SK-N-SH (cell line): ENCODE measurements around the gene TBC1D30. TPM values are rescaled to one million over a fixed set of nuclear protein-coding genes. Genes with fewer than 3 reads are reported as not detected.

Experiments
- CTCF ChIA-PET: fragments of 300-600, 350-600 bp; formaldehyde crosslinking; extraction: SDS; loops from one replicate; lab custom pipeline; 2021; lab: Yijun Ruan, JAX
- POLR2A ChIA-PET: fragments of 350-600 bp; sonication (Branson Sonifier 250); formaldehyde crosslinking; extraction: SDS; loops from one replicate; lab custom pipeline; 2020; ENCODE audit warnings: antibody characterized with exemption, inconsistent platforms; lab: Yijun Ruan, JAX
- DNase-seq: peaks from one replicate; pipeline ENCODE4 v3.0.0; 2012
- H2AFZ ChIP-seq: fragments of 200-600 bp; sonication (generic); 2 replicates; pipeline ENCODE4 v1.8.1; 2016; ENCODE audit warnings: antibody characterized with exemption, mild to moderate bottlenecking, low read depth
- H3F3A ChIP-seq: fragments of 200-600 bp; sonication (generic); replicated peaks from 2 replicates; pipeline ENCODE3; 2016; ENCODE audit warnings: antibody characterized with exemption, mild to moderate bottlenecking; ENCODE audit not compliant: insufficient read depth
- H3K27ac ChIP-seq, 2 experiments: fragments of 200-500 bp in 1 of 2; fragments of 200-600 bp in 1 of 2; sonication (Bioruptor generic) in 1 of 2; sonication (generic), shearing (Covaris generic) in 1 of 2; 2 replicates each; pipeline versions ENCODE4 v1.5.1 to v1.6.1; 2014 to 2016; ENCODE audit warnings: low read depth in 2 of 2, inconsistent platforms in 1 of 2, low read length in 1 of 2, mild to moderate bottlenecking in 1 of 2, mixed read lengths in 1 of 2
- H3K27me3 ChIP-seq: fragments of 200-600 bp; sonication (generic), shearing (Covaris generic); 2 replicates; pipeline ENCODE4 v1.6.1; 2016; ENCODE audit warnings: mixed run types; ENCODE audit not compliant: insufficient read depth
- H3K36me3 ChIP-seq, 2 experiments: fragments of 200-500 bp in 1 of 2; fragments of 200-600 bp in 1 of 2; sonication (Bioruptor generic) in 1 of 2; sonication (generic) in 1 of 2; replicated peaks in 1 of 2; 2 replicates each; pipeline versions ENCODE3 to v1.5.1; 2014 to 2016; ENCODE audit warnings: low read length in 1 of 2, mild to moderate bottlenecking in 1 of 2; ENCODE audit not compliant: insufficient read depth in 2 of 2, control insufficient read depth in 1 of 2
- H3K4me1 ChIP-seq, 2 experiments: fragments of 200-500 bp in 1 of 2; fragments of 200-600 bp in 1 of 2; sonication (Bioruptor generic) in 1 of 2; sonication (generic), shearing (Covaris generic) in 1 of 2; 2 replicates each; pipeline versions ENCODE4 v1.5.1 to v1.6.1; 2014 to 2016; ENCODE audit warnings: low read depth in 1 of 2, low read length in 1 of 2, mixed run types in 1 of 2; ENCODE audit not compliant: insufficient read depth in 2 of 2, control insufficient read depth in 1 of 2
- H3K4me2 ChIP-seq: fragments of 200-600 bp; sonication (generic), shearing (Covaris generic); 2 replicates; pipeline ENCODE4 v1.6.1; 2017; ENCODE audit warnings: mixed run types
- H3K4me3 ChIP-seq, 2 experiments: fragments of 200-500 bp in 1 of 2; fragments of 200-600 bp in 1 of 2; sonication (Bioruptor generic) in 1 of 2; sonication (generic), shearing (Covaris generic) in 1 of 2; 2 replicates each; pipeline versions ENCODE4 v1.5.1 to v1.8.1; 2014 to 2016; ENCODE audit warnings: low read depth in 2 of 2, inconsistent platforms in 1 of 2, low read length in 1 of 2, mild to moderate bottlenecking in 1 of 2, mixed read lengths in 1 of 2, moderate library complexity in 1 of 2
- H3K79me2 ChIP-seq: fragments of 200-600 bp; sonication (generic); 2 replicates; pipeline ENCODE4 v1.8.1; 2017; ENCODE audit warnings: mild to moderate bottlenecking; ENCODE audit not compliant: insufficient read depth
- H3K9ac ChIP-seq: fragments of 200-600 bp; sonication (generic); 2 replicates; pipeline ENCODE4 v1.6.1; 2017; ENCODE audit warnings: mixed run types
- H3K9me2 ChIP-seq: fragments of 200-600 bp; sonication (generic); 2 replicates; pipeline ENCODE4 v1.6.1; 2017; ENCODE audit warnings: mixed run types
- H3K9me3 ChIP-seq: fragments of 200-600 bp; sonication (generic); 2 replicates; pipeline ENCODE4 v1.6.1; 2017; ENCODE audit warnings: mixed run types, mild to moderate bottlenecking, moderate library complexity
- H4K20me1 ChIP-seq: fragments of 200-600 bp; sonication (generic); 2 replicates; pipeline ENCODE4 v1.6.1; 2017; ENCODE audit warnings: mild to moderate bottlenecking, mixed run types; ENCODE audit not compliant: insufficient read depth
- CHD2 ChIP-seq: fragments of 150-350 bp; IDR thresholded peaks from 2 replicates; pipeline ENCODE4 v1.6.1; 2018; ENCODE audit warnings: low read length; ENCODE audit not compliant: partially characterized antibody
- EZH2phosphoT487 ChIP-seq: fragments of 200-600 bp; sonication (generic); IDR thresholded peaks from 2 replicates; pipeline ENCODE4 v1.6.1; 2017; ENCODE audit warnings: low read depth, mixed run types, mild to moderate bottlenecking, antibody characterized with exemption, moderate library complexity, borderline replicate concordance
- FOSL2 ChIP-seq: IDR thresholded peaks from 2 replicates; pipeline ENCODE4 v1.4.0; 2012; ENCODE audit warnings: low read depth, mild to moderate bottlenecking, moderate library complexity, borderline replicate concordance
- IRF3 ChIP-seq: fragments of 150-350 bp; IDR thresholded peaks from 2 replicates; pipeline ENCODE4 v1.6.1; 2016; ENCODE audit warnings: mild to moderate bottlenecking, low read depth, low read length
- MAX ChIP-seq: IDR thresholded peaks from 2 replicates; pipeline ENCODE4 v1.4.0; 2012; ENCODE audit warnings: low read depth
- NRF1 ChIP-seq: IDR thresholded peaks from 2 replicates; pipeline ENCODE4 v1.6.1; 2012; ENCODE audit warnings: low read depth, mild to moderate bottlenecking, low read length
- RAD21 ChIP-seq: IDR thresholded peaks from 2 replicates; pipeline ENCODE4 v1.6.1; 2012; ENCODE audit warnings: mild to moderate bottlenecking, low read length
- RCOR1 ChIP-seq: fragments of 150-350 bp; IDR thresholded peaks from 2 replicates; pipeline ENCODE4 v1.6.1; 2017; ENCODE audit warnings: antibody characterized with exemption, low read length
- REST ChIP-seq: IDR thresholded peaks from 2 replicates; pipeline ENCODE4 v1.6.1; 2012; ENCODE audit warnings: mild to moderate bottlenecking, low read depth, low read length, moderate library complexity
- SIN3A ChIP-seq: IDR thresholded peaks from 2 replicates; pipeline ENCODE4 v1.6.1; 2012; ENCODE audit warnings: low read depth, mild to moderate bottlenecking, low read length, moderate library complexity, borderline replicate concordance
- TAF1 ChIP-seq: IDR thresholded peaks from 2 replicates; pipeline ENCODE4 v1.6.1; 2012; ENCODE audit warnings: low read depth, mild to moderate bottlenecking, low read length, moderate library complexity, borderline replicate concordance
- TCF12 ChIP-seq: IDR thresholded peaks from 2 replicates; pipeline ENCODE4 v1.4.0; 2012
- YY1 ChIP-seq: IDR thresholded peaks from 2 replicates; pipeline ENCODE4 v1.4.0; 2012; ENCODE audit warnings: low read depth, mild to moderate bottlenecking
- WGBS: methylation state at CpG from one replicate; pipeline ENCODE4 v1.1.6; 2017; ENCODE audit warnings: low lambda C conversion rate; 5-methylcytosine and 5-hydroxymethylcytosine counted together
- polyA plus RNA-seq, 3 experiments: library from polyadenylated mRNA; depleted of rRNA; stranded (reverse); fragments of >200 nt; gene quantifications; 2 replicates each; pipeline ENCODE4 v1.2.3, GENCODE V29; 2012

The TBC1D30 gene
- polyA plus RNA-seq, 1 of the 3 experiments (the other 2 are of a cell fraction), result 0.23 TPM

GRCh38 chr12:64779354-64779974, 45.0 kb upstream of the TBC1D30 start:
- TF ChIP-seq FOSL2, result no peak
- TF ChIP-seq MAX, result no peak
- TF ChIP-seq NRF1, result no peak
- no peak for TF ChIP-seq IRF3
- TF ChIP-seq TAF1, result no peak
- no peak for TF ChIP-seq YY1
- no peak for TF ChIP-seq SIN3A
- TF ChIP-seq REST, result no peak
- TF ChIP-seq RAD21, result no peak
- no peak for TF ChIP-seq EZH2phosphoT487
- no peak for TF ChIP-seq TCF12
- TF ChIP-seq RCOR1, result no peak
- no peak for TF ChIP-seq CHD2
- no peaks in the 10 kb centered on the region for H3K36me3 ChIP-seq

More at GRCh38 chr12:64779354-64779974, 45.0 kb upstream of the TBC1D30 start:
- no peak overlapping the region for H3K27ac ChIP-seq
- H3K9me2 ChIP-seq, result no peaks in the 10 kb centered on the region
- 61% methylated on average over 10 of the region's 10 CpGs for WGBS
- H3K9ac ChIP-seq, result no peak overlapping the region
- no peaks in the 10 kb centered on the region for H3F3A ChIP-seq
- H3K4me3 ChIP-seq, result no peak overlapping the region
- H3K4me2 ChIP-seq, result no peak overlapping the region
- POLR2A ChIA-PET, result no interaction called here
- peaks cover 13% of the 10 kb centered on the region for H3K9me3 ChIP-seq
- no peaks in the 10 kb centered on the region for H4K20me1 ChIP-seq
- DNase-seq, result no peak
- CTCF ChIA-PET, result interaction anchor here (4.1 kb wide), 1 partner anchor 17 kb away, joined by 38 read pairs; no protein-coding TSS in a partner anchor
- no peak overlapping the region for H2AFZ ChIP-seq
- no peaks in the 10 kb centered on the region for H3K79me2 ChIP-seq
- H3K4me1 ChIP-seq, result peaks cover 0 to 7% of the 10 kb centered on the region in 2 experiments; a peak in 1 of 4 replicates
- H3K27me3 ChIP-seq, result peaks cover 47% of the 10 kb centered on the region
